Measurements from ENCODE around the gene SERPINB6.
A peak's percentile ranks its signal among the peaks of the same experiment; 100 is the strongest.

GRCh38 chr6:2989332-2990247 is 18.2 kb upstream of the SERPINB6 start:
- TF ChIP-seq POLR2AphosphoS5 (IDR thresholded peaks at IDR 0.05; ENCODE audit: low read depth, low read length) (peak; percentile 89), TAF1 (IDR thresholded peaks at IDR 0.05; ENCODE audit: borderline replicate concordance, insufficient read depth, low read length) (peak; percentile 93), REST (IDR thresholded peaks at IDR 0.05; ENCODE audit: insufficient read depth in 1 of 2, low read depth in 2 of 2, low read length in 2 of 2) (peak in 1 of 2 experiments; percentile 60; a peak in 1 of 4 replicates), FOXP2 (optimal IDR thresholded peaks at IDR 0.05; ENCODE audit: borderline replicate concordance, extremely low read depth, extremely low read length, insufficient read depth) (no peak)
